GM19043 (cell line): ENCODE data around the gene CFAP43.
"Not testable (repeated sequence)": the region's sequence is repeated elsewhere in the genome, so short reads cannot be mapped to it uniquely, and the experiment has no call there.

Experiments used
- ATAC-seq: cut with Tn5 transposase; IDR thresholded peaks from one replicate; pipeline ENCODE4 v1.9.1; 2021; ENCODE audit warnings: low read depth; ENCODE audit not compliant: unreplicated experiment

Gene CFAP43

GRCh38 chr10:104234934-104235333 lies 2.8 kb upstream of the CFAP43 start:
- no peak for ATAC-seq

DNA sequence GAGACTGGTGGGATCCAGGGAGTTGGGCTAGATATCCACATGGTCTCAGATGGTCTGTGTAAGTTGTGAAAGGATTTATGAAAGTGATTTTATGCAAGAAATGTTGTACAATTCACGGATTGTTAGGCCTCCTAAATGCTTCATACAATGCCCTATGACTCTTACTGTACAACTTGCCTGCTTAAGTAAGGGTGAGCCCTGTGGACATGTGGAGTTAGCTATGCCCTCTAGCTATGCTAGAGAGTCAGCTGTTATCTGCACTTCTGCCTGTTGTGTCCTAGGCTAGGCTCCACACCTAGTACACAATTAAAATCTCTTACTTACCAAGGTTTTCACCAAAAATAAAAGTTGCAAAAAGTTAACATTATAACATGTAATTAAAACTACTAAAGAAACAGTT lies 1.7 kb upstream of the CFAP43 start:
- ATAC-seq: no peak

GRCh38 chr10:104232613-104233102 lies 494 bp upstream of the CFAP43 start:
- ATAC-seq: peak; percentile 16

GRCh38 chr10:104230490-104230889 lies 1.7 kb downstream of the CFAP43 start:
- no peak for ATAC-seq

DNA sequence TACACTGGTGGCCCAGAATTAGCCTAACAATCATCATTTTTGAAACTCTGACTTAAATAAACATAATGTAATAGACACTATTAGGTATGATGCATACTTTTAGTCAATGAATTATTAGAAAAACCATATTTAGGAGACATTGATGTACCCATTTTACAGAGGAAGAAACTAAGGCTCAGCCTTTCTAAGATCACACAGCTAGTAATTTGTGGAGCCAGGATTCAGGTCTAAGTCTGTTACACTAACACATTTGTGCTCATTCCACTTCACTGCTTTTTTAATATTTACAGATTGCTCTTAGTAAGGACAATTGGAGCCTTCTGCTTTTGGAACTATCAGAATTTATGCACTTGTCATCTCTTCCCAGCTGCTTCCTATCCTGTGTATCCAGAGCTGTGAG lies 8.9 kb downstream of the CFAP43 start:
- no peak for ATAC-seq

GRCh38 chr10:104220522-104220921 lies 11.6 kb downstream of the CFAP43 start:
- no peak for ATAC-seq

GRCh38 chr10:104218751-104219150 lies 13.4 kb downstream of the CFAP43 start:
- no peak for ATAC-seq

- no peak for ATAC-seq
Observed at GRCh38 chr10:104216631-104217030, 15.5 kb downstream of the CFAP43 start.

DNA sequence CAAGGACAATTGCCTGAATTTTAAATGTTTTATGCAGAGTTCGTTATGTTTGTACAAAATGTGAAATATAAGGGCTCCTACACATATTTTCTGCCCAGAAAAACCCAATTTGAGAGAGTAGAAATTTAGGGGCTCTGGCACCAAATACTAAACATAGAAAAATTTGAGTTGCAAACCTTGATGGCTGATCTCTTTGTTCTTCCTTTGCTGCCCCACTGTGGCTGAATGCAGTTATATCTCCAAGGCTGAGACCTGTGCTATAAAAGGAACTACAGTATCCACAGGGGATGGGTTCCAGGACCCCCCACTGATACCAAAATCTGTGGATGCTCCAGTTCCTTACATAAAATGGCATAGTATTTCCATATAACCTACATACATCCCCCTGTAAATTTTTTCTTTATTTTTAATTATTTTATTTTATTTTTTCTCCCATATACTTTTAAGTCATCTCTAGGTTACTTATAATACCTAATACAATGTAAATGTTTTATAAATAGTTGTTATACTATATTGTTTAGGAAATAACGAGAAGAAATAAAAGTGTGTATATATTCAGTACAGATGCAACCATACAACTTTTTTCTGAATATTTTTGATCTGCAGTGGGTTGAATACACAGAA lies 22.5 kb downstream of the CFAP43 start:
- ATAC-seq: no peak

GRCh38 chr10:104208730-104209129 lies 23.4 kb downstream of the CFAP43 start:
- ATAC-seq: no peak

DNA sequence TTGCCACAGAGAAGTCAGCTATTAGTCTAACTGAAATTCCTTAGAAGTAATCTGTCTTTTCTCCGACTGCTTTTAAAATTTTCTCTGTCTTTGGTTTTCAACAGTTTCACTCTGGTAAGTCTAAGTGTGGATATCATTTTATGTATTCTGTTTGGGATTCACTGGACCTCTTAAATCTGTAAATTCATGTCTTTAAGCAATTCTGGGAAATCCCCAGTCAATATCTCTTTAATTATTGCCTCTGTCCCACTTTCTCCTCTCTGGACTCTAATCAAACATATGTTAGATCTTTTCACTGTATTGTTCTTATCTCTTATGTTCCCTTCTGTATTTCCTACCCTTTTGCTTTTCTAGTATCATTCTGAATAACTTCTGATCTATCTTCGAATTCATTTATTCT lies 29.9 kb downstream of the CFAP43 start:
- ATAC-seq: no peak

DNA sequence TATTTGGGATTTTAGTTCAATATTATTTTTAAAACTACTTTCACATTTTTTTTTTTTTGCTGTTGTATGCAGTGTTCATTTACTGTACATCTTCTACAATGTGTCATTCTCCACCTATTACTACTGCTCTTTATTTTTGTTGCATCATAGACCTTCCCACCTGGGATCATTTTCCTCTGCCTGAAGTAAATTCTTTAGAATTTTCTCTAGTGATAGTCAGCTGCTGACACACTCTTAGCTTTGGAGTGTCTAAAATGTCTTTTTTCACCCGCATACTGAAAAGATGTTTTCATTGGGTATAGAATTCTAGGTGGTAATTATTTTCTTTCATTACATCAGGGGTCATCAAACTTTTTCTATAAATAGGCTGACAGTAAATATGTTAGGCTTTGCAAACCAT lies 30.5 kb downstream of the CFAP43 start:
- ATAC-seq: no peak

- no peak for ATAC-seq
Observed at GRCh38 chr10:104199567-104199966, 32.6 kb downstream of the CFAP43 start.

- ATAC-seq: no peak
Observed at GRCh38 chr10:104197364-104197763, 34.8 kb downstream of the CFAP43 start.

DNA sequence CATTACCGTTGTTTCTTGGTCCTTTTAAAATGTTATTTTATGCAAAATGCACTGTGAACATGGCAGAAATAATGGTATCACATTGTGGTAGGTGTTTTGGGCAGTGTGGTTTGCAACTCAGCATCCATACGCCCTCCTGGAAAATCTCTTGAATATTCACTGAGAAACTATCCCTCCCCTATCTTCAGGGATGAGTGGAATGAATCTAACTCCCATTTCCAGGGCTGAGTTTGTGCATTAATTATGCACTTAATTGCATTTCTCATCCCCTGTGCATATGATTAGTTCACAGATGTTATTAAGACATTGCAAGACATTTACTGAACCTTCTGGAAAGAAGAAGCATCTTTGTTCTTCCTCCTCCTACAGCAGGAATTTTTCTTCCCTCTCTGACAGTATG lies 36.5 kb downstream of the CFAP43 start:
- ATAC-seq: no peak

GRCh38 chr10:104193787-104194186 lies 38.4 kb downstream of the CFAP43 start:
- no peak for ATAC-seq

- ATAC-seq: no peak
Observed at GRCh38 chr10:104190695-104191094, 41.5 kb downstream of the CFAP43 start.

- ATAC-seq: no peak
Observed at GRCh38 chr10:104183682-104184081, 48.5 kb downstream of the CFAP43 start.

DNA sequence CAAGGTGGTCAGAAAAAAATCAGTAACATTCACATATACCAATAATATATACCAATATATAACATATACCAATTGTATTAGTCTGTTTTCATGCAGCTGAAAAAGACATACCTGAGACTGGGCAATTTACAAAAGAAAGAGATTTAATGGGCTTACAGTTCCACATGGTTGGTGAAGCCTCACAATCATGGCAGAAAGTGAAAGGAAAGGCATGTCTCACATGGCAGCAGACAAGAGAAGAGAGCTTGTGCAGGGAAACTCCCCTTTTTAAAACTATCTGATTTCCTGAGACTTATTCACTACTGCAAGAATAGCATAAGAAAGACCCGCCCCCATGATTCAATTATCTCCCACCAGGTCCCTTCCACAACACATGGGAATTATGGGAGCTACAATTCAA lies 58.0 kb downstream of the CFAP43 start:
- not testable (repeated sequence) for ATAC-seq

GRCh38 chr10:104170610-104171254 lies 61.4 kb downstream of the CFAP43 start:
- no peak for ATAC-seq

DNA sequence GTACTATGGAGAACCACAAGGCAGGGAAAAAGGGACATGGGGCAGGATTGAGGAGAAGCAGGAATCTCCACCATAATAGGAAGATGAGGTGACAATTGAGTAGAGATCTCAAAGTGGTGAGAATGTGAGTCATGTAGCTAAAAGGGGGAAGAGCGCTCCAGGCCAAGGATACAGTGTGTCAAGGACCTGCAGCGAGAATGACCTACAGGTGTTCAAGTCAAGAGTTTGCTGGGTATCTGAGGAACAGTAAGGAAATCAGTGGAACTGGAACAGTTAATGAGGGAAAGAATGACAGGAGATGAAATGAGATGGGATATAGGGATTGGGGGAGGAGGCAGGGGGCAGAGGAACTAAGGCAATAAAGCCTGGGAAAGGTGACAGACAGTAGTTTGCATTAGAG lies 76.6 kb downstream of the CFAP43 start:
- no peak for ATAC-seq

- ATAC-seq: no peak
Observed at GRCh38 chr10:104151737-104152136, 80.4 kb downstream of the CFAP43 start.
